ENCODE measurements around the gene FCN2. TPM values are rescaled to one million over a fixed set of nuclear protein-coding genes. Genes with fewer than 3 reads are reported as not detected.

Gene FCN2

GRCh38 chr9:134936346-134937163, 55.9 kb downstream of the FCN2 start:
- Histone ChIP-seq H3K9ac (ENCODE audit: low read depth, low read length, poor library complexity) (no peak overlapping the region), H3K9me3 (replicated peaks in 1 of 2; ENCODE audit: control insufficient read depth in 2 of 2, insufficient read depth in 1 of 2, low read depth in 1 of 2, low read length in 2 of 2) (no peaks in the 10 kb centered on the region), H2BK15ac (ENCODE audit: low read length) (no peak overlapping the region), H3K36me3 (replicated peaks in 1 of 2; ENCODE audit: control insufficient read depth in 2 of 2, insufficient read depth in 2 of 2, low read length in 2 of 2) (no peaks in the 10 kb centered on the region), H3K4me1 (ENCODE audit: control insufficient read depth in 2 of 2, insufficient read depth in 1 of 2, low read depth in 1 of 2, low read length in 2 of 2) (peaks cover 0 to 28% of the 10 kb centered on the region in 2 donors), H4K8ac (ENCODE audit: low read depth, low read length) (no peak overlapping the region), H2AK5ac (ENCODE audit: low read depth, low read length) (no peak overlapping the region), H4K91ac (ENCODE audit: low read depth, low read length, poor library complexity) (no peak overlapping the region), H3K4me2 (ENCODE audit: insufficient read depth, low read length, poor library complexity, severe bottlenecking) (no peak overlapping the region), H3K27ac (replicated peaks; ENCODE audit: low read length) (no peak overlapping the region), H2BK12ac (ENCODE audit: low read length) (peak overlapping the region; percentile 59), H3K18ac (ENCODE audit: low read length) (peak overlapping the region; percentile 60), H3K23ac (ENCODE audit: low read depth, low read length, poor library complexity) (no peak overlapping the region), H2BK5ac (ENCODE audit: low read length) (no peak overlapping the region), H3K27me3 (ENCODE audit: control insufficient read depth in 3 of 3, insufficient read depth in 3 of 3, low read depth in 1 of 3, low read length in 3 of 3) (peaks cover 0 to 51% (median 3%) of the 10 kb centered on the region in 3 experiments), H3K4me3 (ENCODE audit: low read length in 2 of 2) (peak overlapping the region in 1 of 2 donors; percentile 36), H3K14ac (ENCODE audit: low read length) (no peak overlapping the region), H3K4ac (ENCODE audit: low read length) (no peak overlapping the region), H3K79me1 (ENCODE audit: low read depth, low read length) (no peaks in the 10 kb centered on the region), H2AFZ (ENCODE audit: low read length) (no peak overlapping the region), H2BK120ac (ENCODE audit: low read depth, low read length) (no peak overlapping the region)
- no CpG with 5 or more reads among the region's 13 CpGs for WGBS, 2 donors (ENCODE audit: extremely low coverage in 2 of 2, insufficient read length in 2 of 2, insufficient replicate concordance in 1 of 2)
- no peak for DNase-seq (ENCODE audit: low spot score)

Small RNA genes lying within 50 kb of the gene (small RNA-seq; reads per million reads assigned to genes)
- gene AL603650.1 (ENCODE audit: insufficient read depth) (not detected), gene MIR3689A (ENCODE audit: insufficient read depth) (not detected), gene MIR3689B (ENCODE audit: insufficient read depth) (not detected), gene MIR3689C (ENCODE audit: insufficient read depth) (not detected), gene MIR3689D1 (ENCODE audit: insufficient read depth) (not detected), gene MIR3689D2 (ENCODE audit: insufficient read depth) (not detected), gene MIR3689E (ENCODE audit: insufficient read depth) (not detected), gene MIR3689F (ENCODE audit: insufficient read depth) (not detected)
